GM18526 (cell line): Measurements from ENCODE around the gene HOXA2.

ENCODE experiments used
- POLR2A ChIP-seq: IDR thresholded peaks from 3 replicates; pipeline ENCODE4 v1.6.1; 2011; ENCODE audit not compliant: insufficient read length; ENCODE audit errors: extremely low read depth

The HOXA2 gene

GRCh38 chr7:27143950-27144780 is 41.7 kb upstream of the HOXA2 start:
- no peak for TF ChIP-seq POLR2A

- TF ChIP-seq POLR2A, result no peak
Measured at GRCh38 chr7:27143023-27143949, 40.8 kb upstream of the HOXA2 start, which contains the start of gene HOXA5. HOXA5 (minus strand) TSS chr7:27143681; CDS start chr7:27143607, 74 bp downstream.

GRCh38 chr7:27142580-27143022 is 40.1 kb upstream of the HOXA2 start:
- no peak for TF ChIP-seq POLR2A

- TF ChIP-seq POLR2A, result no peak
Measured at GRCh38 chr7:27141923-27142579, 39.6 kb upstream of the HOXA2 start.

- TF ChIP-seq POLR2A, result no peak
Measured at GRCh38 chr7:27141137-27141922, 38.8 kb upstream of the HOXA2 start.

- TF ChIP-seq POLR2A, result no peak
Measured at GRCh38 chr7:27140126-27140857, 37.8 kb upstream of the HOXA2 start.

- no peak for TF ChIP-seq POLR2A
Measured at GRCh38 chr7:27139334-27140125, 37.0 kb upstream of the HOXA2 start.

- no peak for TF ChIP-seq POLR2A
Measured at GRCh38 chr7:27138985-27139333, 36.5 kb upstream of the HOXA2 start.

GRCh38 chr7:27138472-27138871 is 36.0 kb upstream of the HOXA2 start:
- TF ChIP-seq POLR2A, result no peak

GRCh38 chr7:27137640-27138315 is 35.3 kb upstream of the HOXA2 start:
- no peak for TF ChIP-seq POLR2A

- no peak for TF ChIP-seq POLR2A
Measured at GRCh38 chr7:27134392-27134791, 31.9 kb upstream of the HOXA2 start.

- no peak for TF ChIP-seq POLR2A
Measured at GRCh38 chr7:27133409-27134231, 31.1 kb upstream of the HOXA2 start.
